ENCODE measurements around the gene TOMM40.
A peak's percentile ranks its signal among the peaks of the same experiment; 100 is the strongest.
"Not testable (repeated sequence)": the region's sequence is repeated elsewhere in the genome, so short reads cannot be mapped to it uniquely, and the experiment has no call there.

TOMM40 gene

DNA sequence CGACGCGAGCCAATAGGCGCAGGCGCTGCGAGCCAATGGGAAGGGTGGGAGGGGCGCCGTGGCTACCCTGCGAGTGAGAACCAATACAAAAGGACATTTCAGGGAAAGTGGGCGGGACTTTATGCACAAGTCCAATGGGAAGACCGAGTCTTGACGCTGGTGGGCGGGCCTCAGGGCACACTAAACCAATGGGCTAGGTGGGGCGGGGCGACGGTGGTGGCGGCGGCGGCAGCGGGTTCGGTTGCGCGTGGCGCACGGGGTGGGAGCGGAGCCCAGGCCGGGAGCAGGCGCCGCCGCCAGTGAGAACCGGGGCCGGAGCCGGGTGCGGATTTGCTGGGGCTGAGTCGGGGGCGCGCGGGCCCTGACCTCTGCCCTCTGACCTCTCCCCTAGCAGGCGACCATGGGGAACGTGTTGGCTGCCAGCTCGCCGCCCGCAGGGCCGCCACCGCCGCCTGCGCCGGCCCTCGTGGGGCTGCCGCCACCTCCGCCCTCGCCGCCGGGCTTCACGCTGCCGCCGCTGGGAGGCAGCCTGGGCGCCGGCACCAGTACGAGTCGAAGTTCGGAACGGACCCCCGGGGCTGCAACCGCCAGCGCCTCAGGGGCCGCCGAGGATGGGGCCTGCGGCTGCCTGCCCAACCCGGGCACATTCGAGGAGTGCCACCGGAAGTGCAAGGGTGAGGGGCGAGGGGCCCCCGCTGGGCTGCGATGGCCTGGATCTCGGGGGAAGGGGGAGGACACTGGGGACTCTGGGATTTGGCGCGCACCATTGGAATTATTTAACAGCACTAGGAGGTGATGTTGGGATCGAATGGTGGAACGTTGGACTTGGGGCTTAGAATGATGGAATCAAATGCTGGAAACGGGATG lies at the start of gene TOMM40:
TSS of gene TOMM40 (plus strand) at position 239 of the 867 bp plus-strand sequence. CDS start at position 401, 162 bp downstream.
- DNase-seq (ENCODE audit: low read depth): peak; percentile 100

DNA sequence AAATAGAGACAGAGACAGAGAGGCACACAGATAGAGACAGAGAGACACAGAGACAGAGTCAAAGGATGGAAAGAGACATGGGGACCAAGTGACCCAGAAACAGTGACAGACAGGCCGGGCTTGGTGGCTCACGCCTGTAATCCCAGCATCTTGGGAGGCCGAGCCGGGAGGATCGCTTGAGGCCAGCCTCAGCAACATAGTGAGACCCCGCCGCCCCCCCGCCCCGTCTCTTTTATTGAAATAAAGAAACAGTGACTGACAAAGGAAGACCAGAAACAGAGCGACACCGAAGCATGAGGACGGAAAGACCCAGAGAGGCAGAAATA lies 45.8 kb upstream of the TOMM40 start:
- no peak for DNase-seq (ENCODE audit: low read depth)

DNA sequence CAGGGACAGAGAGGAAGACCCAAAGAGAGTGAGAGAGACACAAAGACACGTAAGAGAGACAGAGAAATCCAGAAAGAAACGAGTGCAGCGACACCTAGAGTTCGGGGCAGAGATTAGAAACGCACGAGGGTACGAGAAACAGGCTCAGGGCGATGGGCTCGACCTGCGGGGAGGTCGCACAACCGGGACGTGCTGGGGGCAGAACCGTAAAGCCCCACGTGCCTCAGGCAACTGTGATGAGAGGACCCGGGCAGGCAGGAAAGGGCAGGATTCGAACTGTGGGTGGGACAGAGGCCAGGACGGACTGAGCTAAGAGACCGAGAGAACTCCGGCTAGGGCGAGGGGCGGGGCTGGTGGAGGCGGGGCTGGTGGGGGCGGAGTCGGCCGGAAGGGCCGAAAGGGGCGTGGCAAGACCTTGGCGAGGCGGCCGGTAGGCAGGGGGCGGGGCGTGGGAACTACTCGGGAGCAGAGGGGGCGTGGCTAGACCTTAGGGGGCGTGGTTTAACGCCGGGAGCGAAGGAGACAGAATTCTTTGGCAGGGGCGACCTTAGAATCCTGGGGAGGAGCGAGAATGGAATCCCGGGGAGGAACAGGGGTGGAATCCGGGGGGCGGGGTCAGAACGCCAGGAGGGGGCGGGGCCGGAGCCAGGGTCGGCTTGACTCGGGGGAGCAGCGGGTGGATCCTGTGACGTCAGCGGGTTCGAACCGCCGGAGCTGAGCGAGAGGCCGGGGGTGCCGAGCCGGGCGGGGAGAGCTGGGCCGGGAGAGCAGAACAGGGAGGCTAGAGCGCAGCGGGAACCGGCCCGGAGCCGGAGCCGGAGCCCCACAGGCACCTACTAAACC lies 45.2 kb upstream of the TOMM40 start, which contains the start of gene NECTIN2:
TSS of gene NECTIN2 (plus strand) at position 686 of the 843 bp plus-strand sequence. CDS start 229 bp downstream, outside the sequence.
- peak; percentile 98 for DNase-seq (ENCODE audit: low read depth)

DNA sequence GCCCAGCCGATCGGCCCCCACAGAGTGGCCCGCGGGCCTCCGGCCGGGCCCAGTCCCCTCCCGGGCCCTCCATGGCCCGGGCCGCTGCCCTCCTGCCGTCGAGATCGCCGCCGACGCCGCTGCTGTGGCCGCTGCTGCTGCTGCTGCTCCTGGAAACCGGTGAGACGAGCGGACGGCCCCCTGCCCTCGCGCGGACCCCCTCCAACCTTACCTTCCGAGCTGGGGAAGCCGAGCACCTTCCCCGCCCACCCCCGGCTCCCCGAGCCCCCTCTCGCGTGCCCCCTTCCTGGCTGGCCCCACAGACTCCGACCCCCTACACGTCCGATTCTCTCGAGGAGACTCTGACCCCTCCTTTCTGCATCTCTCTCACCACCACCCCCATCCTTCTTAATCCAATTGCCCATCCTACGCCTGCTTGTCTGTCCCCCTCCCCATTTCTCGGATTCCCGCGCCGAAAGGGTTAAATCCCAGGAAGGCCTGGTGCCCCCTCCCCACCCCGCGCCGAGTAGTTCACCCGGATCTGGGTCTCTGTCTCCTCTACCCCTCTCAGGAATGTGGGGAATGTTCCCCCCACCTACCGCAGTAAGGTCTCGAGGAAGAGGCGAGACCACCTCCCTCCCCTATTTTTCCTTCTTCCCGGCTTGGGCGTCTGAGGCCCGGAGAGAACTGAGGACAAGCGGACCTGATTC lies 44.5 kb upstream of the TOMM40 start:
- no peak for DNase-seq (ENCODE audit: low read depth)

DNA sequence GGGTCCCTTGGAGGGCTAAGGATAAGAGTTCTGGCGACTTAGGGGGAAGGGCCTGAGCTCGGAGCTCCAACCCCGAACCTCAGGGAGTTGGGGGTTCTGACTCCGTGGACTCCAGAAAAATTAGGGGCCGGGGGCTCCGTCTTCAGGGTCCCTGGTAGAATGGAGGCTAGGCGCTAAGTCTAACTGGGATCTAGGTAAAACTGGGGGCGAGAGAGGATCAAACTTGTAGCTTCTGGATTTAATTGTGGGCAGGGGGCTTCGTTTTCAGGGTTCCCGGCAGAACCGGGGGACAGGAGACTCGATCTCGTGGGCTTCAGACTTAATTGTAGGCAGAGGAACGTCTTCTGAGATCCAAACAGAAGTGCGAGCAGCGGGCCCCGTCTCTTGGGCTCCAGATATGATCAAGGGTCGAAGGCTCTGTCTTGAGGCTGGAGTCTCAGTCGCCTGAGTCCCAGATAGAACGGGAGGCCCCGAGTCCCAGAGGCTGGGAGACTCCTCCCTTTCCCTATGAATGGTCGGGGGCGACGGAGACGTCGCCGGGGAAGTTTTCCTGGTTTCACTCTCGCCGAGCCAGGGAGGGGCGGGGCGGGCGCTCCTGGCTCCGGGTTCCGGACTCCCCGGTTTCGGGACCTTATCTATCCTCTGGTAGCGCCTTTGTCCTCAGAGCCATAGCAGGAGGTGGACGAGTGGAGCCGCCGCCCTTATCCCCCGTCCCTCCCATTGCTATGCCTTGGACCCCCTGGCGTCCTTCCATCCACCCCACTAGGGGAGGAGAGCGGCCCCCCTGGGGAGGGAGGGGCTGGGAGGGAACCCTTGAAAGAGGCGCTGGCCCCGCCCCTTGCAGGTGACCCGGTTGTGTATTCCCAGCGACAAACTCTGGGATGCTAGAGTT lies 43.7 kb upstream of the TOMM40 start:
- no peak for DNase-seq (ENCODE audit: low read depth)

DNA sequence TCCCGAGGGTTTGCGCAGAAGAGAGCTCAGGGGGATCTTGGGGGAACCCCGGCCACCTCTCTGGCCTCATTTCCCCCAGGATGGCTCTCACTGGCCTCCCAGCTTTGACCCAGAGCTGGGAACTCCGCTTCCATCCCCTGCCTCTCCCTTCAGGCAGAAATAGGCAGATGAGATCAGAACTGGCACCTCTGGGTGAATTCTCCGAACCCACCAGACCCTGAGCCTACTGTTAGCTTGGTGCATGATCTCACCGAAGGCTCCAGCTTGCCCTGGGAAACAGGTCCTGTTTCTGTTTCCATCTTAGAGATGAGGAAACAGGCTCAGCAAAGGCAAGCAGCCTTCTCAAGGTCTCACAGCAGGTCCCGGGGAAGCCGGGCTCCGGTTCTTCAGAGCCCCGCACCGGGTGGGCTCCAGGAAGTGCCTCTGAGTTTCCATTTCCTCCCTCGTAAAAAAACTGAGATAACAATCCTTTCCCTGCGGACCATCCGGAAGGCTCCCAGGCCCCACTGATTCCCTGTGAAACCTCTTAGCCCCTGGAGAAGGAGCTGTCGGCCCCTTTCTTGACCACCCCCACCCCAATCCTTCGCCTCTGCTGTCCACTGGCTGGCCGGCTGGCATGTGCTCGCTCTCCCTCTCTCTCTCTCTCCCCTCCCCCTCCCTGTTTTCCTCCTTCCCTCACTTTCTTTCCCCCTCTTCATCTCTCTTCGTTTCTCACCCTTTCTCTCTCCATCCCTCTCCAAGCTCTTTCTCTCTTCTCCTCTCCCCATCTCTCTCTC lies 42.8 kb upstream of the TOMM40 start:
- DNase-seq (ENCODE audit: low read depth): no peak

DNA sequence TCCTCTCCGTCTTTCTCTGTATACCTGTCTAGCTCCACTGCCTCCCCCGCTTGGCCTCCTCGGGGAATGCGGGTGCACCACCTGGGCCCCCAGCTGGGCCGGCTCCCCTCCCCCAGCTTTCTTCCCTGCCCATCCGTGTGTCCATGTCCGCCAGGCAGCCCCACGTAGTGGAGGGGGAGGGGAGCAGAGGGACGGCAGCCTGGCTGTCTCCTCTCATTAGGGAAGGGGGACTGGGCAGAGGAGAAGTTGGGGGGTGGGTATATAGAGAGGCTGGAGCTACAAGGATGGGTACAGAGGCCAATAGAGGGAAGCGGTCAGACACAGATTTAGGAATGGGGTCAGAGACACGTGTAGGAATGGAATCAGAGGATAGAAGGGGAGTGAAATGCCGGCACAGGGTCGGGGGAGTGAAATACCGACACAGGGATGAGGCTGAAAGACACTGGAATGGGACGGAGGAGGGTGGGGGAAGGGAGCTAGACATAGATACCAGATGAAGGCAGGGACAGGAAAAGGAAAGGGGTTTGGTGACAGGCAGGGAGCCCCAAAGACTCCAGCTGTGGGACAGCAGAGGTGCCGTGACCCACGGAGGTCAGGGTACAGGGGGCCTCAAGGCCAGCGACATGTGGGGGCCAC lies 42.1 kb upstream of the TOMM40 start:
- DNase-seq (ENCODE audit: low read depth): no peak

DNA sequence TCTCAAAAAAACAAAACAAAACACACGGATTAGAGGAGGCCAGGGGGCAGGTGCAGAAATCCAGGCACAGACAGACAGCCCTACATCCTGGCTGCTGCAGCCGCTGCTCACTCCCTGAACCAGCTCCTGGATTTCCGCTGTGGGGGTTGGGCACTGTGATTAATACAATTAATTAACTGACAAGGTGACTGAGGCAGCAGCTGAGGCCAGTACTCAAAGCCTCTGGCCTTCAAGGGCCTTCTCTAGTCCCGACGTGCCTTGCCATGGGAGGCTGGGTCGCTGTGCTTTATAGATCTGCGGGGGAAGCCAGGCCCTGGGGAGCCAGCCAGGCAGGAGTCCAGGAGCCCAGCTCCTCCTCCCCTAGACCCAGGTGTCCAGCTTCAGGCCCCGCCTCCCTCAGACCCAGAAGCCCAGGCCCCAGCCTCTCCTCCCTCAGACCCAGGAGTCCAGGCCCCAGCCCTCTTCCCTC lies 40.4 kb upstream of the TOMM40 start:
- DNase-seq (ENCODE audit: low read depth): no peak

DNA sequence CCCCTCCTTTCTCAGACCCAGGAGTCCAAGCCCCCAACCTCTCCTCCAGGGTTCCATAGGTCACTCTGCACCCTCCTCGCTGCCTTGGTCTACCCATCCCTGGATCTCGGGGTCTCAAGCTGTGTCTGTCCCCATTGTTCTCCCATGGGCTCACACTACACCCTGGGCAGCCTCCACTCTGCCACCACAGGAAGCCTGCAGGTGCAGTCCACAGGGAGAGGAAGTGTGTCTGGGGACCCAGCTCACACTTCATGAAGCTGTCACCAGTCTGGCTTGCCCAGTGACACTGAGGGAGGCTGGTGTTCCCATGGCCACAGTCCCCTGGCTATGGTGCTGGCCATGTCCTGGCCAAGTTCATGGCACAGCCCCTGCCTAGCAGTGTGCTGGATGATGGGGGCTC lies 39.6 kb upstream of the TOMM40 start:
- DNase-seq (ENCODE audit: low read depth): no peak

DNA sequence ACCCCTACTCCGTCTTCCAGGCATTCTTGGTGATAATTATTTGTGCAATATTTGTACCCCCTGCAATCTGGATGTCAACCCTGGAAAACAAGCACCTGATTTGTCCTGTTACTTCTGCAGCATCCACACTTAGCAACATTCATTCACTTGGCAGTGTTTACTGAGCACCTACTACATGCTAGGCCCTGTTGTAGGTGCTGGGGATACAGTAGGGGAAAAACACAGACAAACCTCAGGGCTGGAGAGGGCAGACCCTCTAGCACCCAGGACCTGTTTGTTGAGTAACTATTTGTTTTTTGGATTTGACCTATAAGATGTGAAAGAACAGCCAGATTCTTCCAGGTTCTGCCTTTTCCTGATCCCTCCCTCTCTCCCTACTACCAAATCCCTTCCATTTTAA lies 35.4 kb upstream of the TOMM40 start:
- no peak for DNase-seq (ENCODE audit: low read depth)

DNA sequence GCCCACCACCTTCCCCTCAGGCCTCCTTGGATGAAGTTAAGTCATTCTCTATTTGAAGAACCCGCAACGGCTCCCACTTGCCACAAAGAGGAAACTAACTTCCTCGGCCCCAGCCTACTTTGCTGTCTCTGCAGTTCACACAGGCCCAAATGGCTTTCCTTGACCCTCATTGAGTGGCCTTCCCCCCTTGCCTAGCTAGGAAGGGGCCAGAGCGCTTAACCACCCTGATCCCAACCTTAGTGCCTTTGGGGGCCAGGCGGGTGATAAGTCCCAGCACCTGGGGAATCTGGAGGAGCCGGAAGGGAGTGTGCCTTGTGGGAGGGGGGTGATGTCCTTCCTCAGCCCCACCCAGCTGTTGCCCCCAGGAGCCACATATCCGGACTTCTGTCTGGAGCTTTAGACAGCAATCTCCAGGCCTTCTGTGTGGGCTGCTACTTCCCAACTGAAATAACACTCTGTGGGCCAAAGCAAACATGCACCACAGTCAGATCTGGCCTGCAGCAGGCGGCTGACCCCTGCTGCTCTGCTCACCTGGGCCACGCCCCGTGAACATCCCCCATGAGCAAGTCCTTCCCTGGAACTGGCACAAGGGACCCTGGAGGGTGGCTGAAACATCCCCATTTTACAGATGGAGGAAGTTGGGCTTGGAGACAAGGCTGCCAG lies 34.5 kb upstream of the TOMM40 start:
- DNase-seq (ENCODE audit: low read depth): no peak

DNA sequence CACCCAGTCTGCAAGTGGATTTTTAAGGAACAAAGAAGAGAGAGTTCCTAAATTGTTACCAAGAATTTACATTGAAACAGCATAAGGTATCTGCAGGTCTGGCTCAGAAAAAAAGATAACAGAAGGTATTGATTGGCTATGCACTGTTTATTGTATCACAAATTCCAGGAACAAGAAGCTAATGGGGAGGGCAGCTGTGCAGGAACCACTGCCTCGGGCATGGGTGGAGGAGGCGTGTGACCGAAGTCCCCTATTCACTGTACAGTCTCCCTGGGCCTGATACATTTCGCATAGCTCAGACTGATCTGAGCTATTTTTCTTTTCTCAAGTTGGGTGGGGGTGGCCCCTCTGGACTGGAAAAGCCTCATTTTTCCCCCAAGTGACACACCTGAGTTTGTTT lies 33.2 kb upstream of the TOMM40 start:
- no peak for DNase-seq (ENCODE audit: low read depth)

DNA sequence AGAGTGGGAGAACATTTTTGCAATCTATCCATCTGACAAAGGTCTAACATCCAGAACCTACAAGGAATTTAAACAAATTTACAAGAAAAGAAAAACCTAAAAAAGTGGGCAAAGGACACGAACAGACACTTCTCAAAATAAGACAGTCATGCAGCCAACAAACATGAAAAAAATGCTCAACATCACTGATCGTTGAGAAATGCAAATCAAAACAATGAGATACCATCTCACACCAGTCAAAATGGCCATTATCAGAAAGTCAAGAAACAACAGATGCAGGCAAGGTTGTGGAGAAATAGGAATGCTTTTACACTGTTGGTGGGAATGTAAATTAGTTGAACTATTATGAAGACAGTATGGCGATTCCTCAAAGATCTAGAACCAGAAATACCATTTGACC lies 29.5 kb upstream of the TOMM40 start:
- DNase-seq (ENCODE audit: low read depth): not testable (repeated sequence)

DNA sequence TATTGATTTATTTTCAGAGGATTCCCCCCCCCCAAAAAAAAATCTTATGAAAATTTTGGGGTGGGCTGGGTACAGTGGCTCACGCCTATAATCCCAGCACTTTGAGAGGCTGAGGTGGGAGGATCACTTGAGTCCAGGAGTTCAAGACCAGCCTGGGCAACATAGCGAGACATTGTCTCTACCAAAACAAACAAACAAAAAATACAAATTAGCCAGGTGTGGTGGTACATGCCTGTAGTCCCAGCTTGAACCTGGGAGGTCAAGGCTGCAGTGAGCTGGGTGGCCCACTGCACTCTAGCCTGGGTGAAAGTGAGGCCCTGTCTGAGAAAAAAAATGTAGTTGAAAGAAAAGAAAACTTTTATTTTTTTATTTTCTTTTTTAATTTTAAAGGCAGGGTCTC lies 27.1 kb upstream of the TOMM40 start:
- no peak for DNase-seq (ENCODE audit: low read depth)

DNA sequence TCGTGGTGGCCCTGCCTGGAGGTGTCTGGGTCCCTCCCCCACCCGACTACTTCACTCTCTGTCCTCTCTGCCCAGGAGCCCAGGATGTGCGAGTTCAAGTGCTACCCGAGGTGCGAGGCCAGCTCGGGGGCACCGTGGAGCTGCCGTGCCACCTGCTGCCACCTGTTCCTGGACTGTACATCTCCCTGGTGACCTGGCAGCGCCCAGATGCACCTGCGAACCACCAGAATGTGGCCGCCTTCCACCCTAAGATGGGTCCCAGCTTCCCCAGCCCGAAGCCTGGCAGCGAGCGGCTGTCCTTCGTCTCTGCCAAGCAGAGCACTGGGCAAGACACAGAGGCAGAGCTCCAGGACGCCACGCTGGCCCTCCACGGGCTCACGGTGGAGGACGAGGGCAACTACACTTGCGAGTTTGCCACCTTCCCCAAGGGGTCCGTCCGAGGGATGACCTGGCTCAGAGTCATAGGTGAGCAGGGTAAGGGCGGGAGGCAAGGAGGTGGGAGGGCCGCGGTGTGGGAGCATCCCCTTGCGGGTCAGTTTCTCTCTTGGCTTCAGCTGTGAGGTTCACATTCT lies 25.8 kb upstream of the TOMM40 start:
- DNase-seq (ENCODE audit: low read depth): no peak

DNA sequence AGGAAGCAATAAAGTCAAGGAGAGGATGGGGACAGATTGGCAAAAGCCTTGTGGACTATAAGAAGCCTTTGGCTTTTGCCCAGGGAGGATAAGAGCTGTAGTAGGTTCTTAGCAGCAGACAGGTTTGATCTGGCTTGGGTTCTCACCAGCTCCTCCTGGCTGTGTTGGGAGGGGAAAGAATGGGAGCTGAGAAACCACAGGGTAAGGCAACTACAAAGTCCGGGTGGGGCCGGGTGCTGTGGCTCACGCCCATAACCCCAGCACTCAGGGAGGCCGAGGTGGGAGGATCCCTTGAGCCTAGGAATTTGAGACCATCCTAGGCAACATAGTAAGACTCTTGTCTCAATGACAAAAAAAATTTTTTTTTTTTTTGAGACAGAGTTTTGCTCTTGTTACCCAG lies 24.4 kb upstream of the TOMM40 start:
- DNase-seq (ENCODE audit: low read depth): no peak

DNA sequence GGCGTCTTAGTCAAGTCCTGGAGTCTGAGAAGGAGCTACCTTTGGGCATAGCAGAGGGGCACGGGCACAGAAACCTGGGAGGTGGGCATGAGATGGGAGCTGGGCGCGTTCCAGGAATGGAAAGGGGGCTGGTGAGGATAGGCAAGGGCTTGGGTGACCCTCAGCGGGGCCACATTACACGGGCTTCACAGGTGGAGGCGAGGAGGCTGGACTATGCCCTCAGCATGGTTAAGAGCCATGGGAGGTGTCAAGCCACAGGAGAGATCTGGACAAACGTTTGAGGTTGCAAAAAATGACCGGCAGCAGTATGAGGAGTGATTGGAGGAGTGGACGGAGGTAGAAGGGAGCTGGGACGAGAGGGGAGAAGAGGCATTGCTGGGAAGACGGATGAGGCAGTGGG lies 23.5 kb upstream of the TOMM40 start:
- DNase-seq (ENCODE audit: low read depth): no peak

DNA sequence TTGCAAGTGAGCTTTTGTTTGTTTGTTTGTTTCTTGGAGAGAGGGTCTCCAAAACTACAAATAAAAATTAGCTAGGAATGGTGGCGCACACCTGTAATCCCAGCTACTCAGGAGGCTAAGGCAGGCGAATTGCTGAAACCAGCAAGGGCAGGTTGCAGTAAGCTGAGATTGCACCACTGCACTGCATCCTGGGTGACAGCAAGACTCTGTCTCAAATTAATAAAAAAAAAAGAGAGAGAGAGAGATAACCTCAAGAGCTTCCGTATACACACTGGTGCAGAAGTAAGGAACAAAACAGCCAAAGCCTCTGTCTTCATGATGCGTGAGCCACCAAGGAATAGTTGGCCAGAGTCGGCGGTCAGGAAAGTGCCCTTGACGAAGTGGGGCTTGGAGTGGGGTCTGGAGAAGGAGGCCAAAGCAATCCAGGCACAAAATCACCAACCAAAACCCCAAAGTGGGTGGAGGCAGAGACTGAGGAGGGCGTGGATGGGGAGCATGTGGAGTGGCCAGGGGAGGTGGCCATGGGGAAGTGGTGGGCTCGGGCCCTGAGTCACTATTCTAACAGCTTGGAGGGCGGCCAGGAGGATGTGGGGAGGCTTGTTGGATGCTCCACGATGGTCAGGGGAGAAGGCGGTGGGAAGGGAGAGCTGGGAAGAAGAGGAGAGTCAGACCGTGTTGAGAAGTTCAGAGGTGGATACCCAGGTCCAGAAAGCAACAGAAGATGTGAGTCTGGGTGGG lies 21.2 kb upstream of the TOMM40 start:
- no peak for DNase-seq (ENCODE audit: low read depth)

Data from HS-27A (cell line).